ENCODE measurements around the gene UBASH3A. TPM values are rescaled to one million over a fixed set of nuclear protein-coding genes. Genes with fewer than 3 reads are reported as not detected.
A peak's percentile ranks its signal among the peaks of the same experiment; 100 is the strongest.

Gene UBASH3A
- total RNA-seq, 6 experiments from 2014 or later = 0.12 to 0.50 (median 0.15) TPM

- Histone ChIP-seq H3K36me3 (no peaks in the 10 kb centered on the region), H3K4me3 (no peak overlapping the region), H3K9me3 (no peaks in the 10 kb centered on the region), H3K4me1 (no peaks in the 10 kb centered on the region), H3K27me3 (no peaks in the 10 kb centered on the region), H3K27ac (no peak overlapping the region)
- intact Hi-C loops (cut with DNase I) = no loop called here
- no peak for ATAC-seq
- TF ChIP-seq POLR2A (IDR thresholded peaks at IDR 0.05) = no peak
- TF ChIP-seq CTCF (IDR thresholded peaks at IDR 0.05) = no peak
- peak in 1 of 3 donors; percentile 20 for DNase-seq
- 82% methylated on average over 4 of the region's 12 CpGs for WGBS (ENCODE audit: insufficient coverage, low coverage, low lambda C conversion rate, missing lambda C conversion rate)
These were observed 45.4 kb upstream of the UBASH3A start for GRCh38 chr21:42358261-42358660.

- no peaks in the 10 kb centered on the region for H3K27me3 ChIP-seq
- no peaks in the 10 kb centered on the region for H3K36me3 ChIP-seq
- H3K27ac ChIP-seq = no peak overlapping the region
- no peak overlapping the region for H3K4me3 ChIP-seq
- intact Hi-C loops (cut with DNase I) = no loop called here
- TF ChIP-seq POLR2A (IDR thresholded peaks at IDR 0.05) = no peak
- TF ChIP-seq CTCF (IDR thresholded peaks at IDR 0.05) = no peak
- no peaks in the 10 kb centered on the region for H3K4me1 ChIP-seq
- DNase-seq = peak in 1 of 3 donors; percentile 16
- no peaks in the 10 kb centered on the region for H3K9me3 ChIP-seq
- no peak for ATAC-seq
- WGBS (ENCODE audit: insufficient coverage, low coverage, low lambda C conversion rate, missing lambda C conversion rate) = 69% methylated on average over 7 of the region's 13 CpGs
These were observed 44.8 kb upstream of the UBASH3A start for GRCh38 chr21:42358937-42359336.

- WGBS (ENCODE audit: insufficient coverage, low coverage, low lambda C conversion rate, missing lambda C conversion rate) = 62% methylated on average over 2 of the region's 2 CpGs
- ATAC-seq (no peak), DNase-seq (peak in 1 of 3 donors; percentile 13)
- TF ChIP-seq POLR2A (IDR thresholded peaks at IDR 0.05) (no peak), CTCF (IDR thresholded peaks at IDR 0.05) (no peak)
- Histone ChIP-seq H3K27ac (no peak overlapping the region), H3K4me3 (no peak overlapping the region), H3K36me3 (no peaks in the 10 kb centered on the region), H3K27me3 (no peaks in the 10 kb centered on the region), H3K4me1 (no peaks in the 10 kb centered on the region), H3K9me3 (no peaks in the 10 kb centered on the region)
- intact Hi-C loops (cut with DNase I) = no loop called here
These were observed 43.4 kb upstream of the UBASH3A start for GRCh38 chr21:42360317-42360716.

GRCh38 chr21:42361286-42361685 is 42.4 kb upstream of the UBASH3A start:
- Histone ChIP-seq H3K36me3 (no peaks in the 10 kb centered on the region), H3K9me3 (no peaks in the 10 kb centered on the region), H3K27me3 (no peaks in the 10 kb centered on the region), H3K4me1 (no peaks in the 10 kb centered on the region), H3K27ac (no peak overlapping the region), H3K4me3 (no peak overlapping the region)
- DNase-seq = peak in 1 of 3 donors; percentile 22
- intact Hi-C loops (cut with DNase I) = no loop called here
- no peak for TF ChIP-seq POLR2A (IDR thresholded peaks at IDR 0.05)
- 40% methylated on average over 1 of the region's 7 CpGs for WGBS (ENCODE audit: insufficient coverage, low coverage, low lambda C conversion rate, missing lambda C conversion rate)
- no peak for ATAC-seq

- no peaks in the 10 kb centered on the region for H3K36me3 ChIP-seq
- no peaks in the 10 kb centered on the region for H3K4me1 ChIP-seq
- no peak overlapping the region for H3K27ac ChIP-seq
- WGBS (ENCODE audit: insufficient coverage, low coverage, low lambda C conversion rate, missing lambda C conversion rate) = 81% methylated on average over 12 of the region's 12 CpGs
- no peaks in the 10 kb centered on the region for H3K9me3 ChIP-seq
- DNase-seq (peak in 1 of 3 donors; percentile 31), ATAC-seq (no peak)
- no peak overlapping the region for H3K4me3 ChIP-seq
- intact Hi-C loops (cut with DNase I) = no loop called here
- TF ChIP-seq CTCF (IDR thresholded peaks at IDR 0.05) (no peak), POLR2A (IDR thresholded peaks at IDR 0.05) (no peak)
- no peaks in the 10 kb centered on the region for H3K27me3 ChIP-seq
These were observed 41.5 kb upstream of the UBASH3A start for GRCh38 chr21:42362198-42362597.
